ENCODE data around the gene RALB.
"Not testable (repeated sequence)": the region's sequence is repeated elsewhere in the genome, so short reads cannot be mapped to it uniquely, and the experiment has no call there.

Gene RALB

GRCh38 chr2:120317916-120318315 is 65.3 kb downstream of the RALB start:
- no peak for DNase-seq

DNA sequence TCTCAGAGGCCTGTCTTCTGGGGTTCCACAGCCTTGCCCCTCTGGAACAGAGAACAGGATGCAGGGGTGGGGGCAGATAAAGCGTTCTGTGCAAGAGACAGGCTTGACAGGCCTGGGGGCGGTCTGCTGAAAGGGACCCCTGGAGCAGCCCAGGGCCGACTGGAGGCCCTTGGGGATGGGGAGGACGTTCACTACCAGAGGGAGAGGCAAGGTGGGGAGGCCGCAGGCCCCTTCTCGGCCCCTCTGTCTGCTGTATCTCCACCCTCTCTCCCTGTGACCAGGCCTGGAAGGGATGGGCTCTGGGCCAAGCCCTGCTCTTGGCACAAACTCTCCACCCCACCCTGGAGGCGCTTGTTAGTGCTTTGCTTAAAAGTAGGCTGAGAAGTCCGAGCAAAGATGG is 66.0 kb downstream of the RALB start:
- no peak for DNase-seq

GRCh38 chr2:120319123-120319522 is 66.5 kb downstream of the RALB start:
- no peak for DNase-seq

DNA sequence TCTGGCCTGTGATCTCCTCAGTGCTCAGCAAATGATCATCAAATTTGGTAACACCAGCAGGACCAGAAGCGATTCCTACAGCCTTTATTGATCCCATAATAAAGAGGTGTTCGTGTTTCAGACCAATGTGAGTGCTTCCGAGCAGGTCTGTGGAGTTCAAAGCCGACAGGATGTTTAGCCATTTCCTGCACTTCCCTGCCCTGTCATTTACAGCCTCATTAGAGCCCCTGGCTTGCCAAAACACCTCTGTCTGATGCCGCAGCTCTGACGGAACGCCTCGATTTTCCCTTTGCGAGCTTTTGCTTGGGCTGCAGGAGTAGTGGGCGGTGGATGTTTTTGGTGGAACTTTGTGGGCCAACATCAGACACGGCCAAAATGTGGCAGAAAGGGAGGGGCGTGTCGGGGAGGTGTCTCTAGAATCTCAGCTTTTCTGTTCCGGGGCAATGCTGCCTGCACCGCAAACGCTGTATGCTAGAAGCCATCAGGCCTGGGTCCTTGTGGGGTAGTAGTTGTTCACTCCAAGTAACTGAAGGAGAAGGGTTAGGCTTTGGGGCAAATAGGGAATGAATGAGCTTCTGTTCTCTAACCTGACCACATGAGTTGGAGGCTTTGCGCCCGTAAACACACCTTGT is 67.2 kb downstream of the RALB start:
- DNase-seq = no peak

DNA sequence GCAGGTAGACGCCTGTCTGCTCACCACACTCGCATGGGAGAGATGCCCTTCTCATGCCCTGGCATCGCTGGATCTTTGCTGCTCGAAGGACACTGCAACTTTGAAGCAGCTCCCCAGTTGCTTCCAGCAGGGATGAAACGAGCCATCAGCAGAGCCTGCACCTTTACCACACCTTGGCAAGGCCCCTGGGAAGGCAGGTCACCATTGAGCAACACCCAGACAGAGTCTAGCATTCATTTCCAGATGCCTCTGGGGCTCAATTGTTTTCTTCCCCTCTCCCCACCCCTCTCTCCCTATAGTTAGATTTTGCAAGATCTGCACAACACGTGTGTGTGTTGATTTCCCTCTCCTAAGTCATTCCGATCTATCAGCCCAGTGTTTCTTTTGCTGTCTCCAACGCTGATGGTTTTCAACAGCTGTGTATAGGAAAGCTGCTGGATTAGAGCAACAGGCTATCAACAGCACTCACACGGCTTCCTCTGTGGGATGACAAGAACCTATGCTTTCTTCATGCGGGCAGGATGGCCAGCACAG is 67.7 kb downstream of the RALB start:
- DNase-seq = no peak

GRCh38 chr2:120320887-120321556 is 68.4 kb downstream of the RALB start:
- DNase-seq = not testable (repeated sequence)

- no peak for DNase-seq
Measured at GRCh38 chr2:120321721-120322284, 69.2 kb downstream of the RALB start.

GRCh38 chr2:120322329-120322728 is 69.7 kb downstream of the RALB start:
- DNase-seq = no peak

DNA sequence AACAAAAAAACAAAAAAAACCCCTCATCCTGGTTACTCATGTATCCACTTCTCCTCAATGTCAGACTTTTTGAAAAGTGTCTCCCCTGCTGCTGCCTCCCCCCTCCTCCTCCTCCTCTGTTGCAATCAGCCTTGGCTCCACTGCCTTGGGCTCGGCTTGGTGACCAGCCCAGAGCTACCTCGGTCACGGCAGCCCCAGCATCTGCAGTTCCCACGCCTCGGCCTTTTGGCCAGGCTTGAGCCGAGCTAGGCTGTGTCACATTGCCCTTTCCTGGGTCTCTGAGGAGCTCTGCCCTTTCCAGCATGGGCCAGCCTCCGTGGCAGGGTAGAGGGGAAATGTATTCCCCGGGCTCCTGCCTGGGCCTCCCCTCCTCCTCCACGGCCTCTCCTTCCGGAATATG is 70.6 kb downstream of the RALB start:
- DNase-seq = no peak

DNA sequence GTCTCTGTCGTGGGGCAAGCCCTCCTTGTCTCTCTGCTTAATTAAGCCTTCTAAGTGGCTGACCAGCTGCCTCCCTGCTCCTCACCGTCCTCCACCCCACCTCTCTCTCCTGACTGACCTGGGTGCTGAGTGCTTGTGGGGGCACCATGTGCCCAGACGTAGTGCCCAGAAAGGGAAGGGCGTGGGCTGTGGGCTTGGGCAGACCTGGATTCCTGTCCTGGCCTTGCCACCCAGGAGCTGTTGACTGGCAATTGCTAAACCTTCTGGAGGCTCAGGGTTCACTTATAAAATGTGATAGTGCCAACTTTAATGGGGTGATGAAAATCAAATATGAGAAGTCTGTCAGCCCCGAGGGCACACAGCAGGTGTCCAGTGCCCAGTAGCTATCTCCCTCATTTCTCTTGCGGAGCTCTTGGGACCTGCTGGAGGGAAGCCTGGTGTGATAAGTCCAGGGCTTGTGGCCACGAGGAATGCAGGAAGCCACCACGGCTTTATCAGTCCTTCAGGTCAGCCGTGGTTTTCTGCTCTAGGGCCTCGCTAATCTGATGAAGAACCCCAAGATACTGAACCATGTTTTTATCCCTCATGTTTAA is 71.3 kb downstream of the RALB start:
- no peak for DNase-seq

DNA sequence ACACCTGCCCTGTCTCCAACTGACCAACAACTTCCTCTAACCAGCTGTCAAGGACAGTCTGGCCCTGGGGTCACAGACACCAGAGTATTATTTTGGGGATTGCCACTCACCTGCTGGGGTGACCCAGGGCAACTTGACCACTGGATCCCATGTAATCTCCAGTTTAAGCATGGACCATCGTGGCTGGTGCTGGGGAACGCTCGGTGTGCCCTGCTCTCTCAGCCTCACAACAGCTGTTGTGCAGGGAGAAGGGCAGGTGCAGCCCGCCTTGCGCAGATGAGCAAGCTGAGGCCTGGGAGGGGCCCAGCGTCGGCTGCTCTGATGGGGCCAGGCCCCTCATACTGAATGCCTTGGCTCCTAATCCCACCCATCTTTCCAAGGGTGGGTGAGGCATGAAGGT is 72.3 kb downstream of the RALB start:
- DNase-seq = no peak

GRCh38 chr2:120326066-120326465 is 73.4 kb downstream of the RALB start:
- no peak for DNase-seq

DNA sequence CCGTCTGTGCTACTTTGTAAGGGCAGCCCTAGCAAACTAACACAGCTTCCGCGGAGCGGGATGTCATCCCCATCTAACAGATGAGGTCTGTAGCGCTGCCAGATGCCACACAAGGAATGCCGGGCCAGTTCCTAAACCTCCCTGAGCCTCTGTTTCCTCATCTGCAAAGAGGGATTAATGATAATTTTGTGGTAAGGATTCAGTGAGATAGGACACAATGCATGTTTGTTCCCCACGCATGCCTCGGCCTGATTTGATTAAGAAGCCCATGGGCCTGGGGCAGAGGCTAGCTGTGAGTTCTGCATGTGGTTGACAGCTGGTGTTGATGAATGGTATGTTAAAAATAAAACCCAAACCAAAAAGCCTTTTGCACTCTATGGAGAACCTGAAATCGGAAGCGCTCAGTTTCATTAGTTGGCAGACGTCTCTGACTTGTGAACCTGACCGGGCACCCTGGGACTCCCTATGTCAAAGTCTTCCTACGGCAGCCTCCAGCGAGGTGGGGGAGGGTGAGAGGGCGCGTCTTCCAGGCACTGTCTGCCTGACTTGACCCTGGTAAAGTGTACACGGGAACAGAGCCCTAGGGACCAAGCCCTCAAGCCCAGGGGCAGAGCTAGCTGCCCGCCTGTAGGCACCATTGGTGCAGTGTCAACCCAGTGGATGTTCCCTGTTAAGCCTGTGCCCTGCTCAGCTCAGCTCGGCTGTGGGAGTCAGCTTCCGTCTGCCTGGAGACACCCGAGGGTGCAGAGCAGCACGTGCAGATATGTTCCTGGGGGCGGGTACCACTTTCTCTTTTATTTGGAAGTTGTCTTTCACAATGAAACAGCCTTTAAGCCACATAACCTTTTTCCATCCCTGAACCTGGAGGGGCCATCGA is 78.5 kb downstream of the RALB start:
- no peak for DNase-seq

GRCh38 chr2:120331903-120332302 is 79.3 kb downstream of the RALB start:
- no peak for DNase-seq

DNA sequence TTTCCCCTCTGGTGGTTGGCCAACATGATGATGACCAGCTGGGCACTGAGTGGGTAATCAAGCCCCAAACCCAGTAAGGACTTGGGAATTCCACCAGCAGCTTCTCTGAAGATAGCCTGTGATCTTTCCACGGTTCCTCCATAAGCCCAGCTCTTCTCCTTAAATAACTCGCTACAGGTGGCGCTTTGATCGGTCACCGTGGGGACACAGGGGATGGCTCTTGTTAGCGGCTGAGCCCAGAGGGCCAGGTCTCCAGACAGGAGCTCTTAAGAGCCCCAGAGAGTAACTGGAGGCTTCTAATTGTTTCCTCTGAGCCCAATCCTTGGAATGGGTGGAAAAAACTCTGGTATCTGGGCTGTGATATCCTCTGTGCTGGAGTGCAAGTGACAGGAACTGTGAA is 79.7 kb downstream of the RALB start:
- no peak for DNase-seq

DNA sequence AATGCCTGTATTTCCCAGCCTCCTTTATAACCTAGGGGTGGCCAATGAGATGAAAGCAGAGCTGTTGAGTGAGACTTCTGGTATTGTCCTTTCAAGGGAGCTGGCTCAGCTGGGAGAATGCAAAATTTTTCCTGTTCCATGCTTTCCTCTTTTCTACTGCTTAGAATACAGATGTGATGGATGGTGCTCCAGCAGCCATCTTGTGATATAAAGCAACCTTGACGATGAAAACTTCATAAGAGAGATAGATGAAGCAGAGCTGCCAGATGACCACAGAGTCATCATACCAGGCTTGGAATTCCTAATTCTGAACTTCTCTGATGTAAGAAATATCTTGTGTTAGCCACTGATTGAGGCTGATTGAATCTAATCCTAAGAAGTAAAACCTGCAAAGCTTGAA is 81.4 kb downstream of the RALB start:
- no peak for DNase-seq

DNA sequence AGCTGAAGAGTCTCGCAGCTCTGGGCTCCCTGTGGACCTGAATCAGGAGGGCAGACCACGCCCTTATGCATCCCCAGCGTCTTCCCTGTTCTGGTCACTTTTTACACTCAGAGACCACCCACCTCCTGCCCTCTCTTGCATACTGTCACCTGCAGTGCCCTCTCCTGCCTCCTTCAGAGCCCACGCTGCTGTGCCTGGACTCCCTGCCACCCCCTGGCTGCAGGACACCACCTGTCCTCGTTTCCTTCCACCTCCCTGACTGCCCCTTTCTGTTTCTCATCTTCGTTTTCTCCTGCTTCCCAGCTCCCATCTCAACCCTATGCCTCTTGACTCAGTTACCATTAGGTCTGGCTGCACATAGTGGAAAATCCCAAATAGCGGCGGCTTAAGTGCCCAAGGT is 84.1 kb downstream of the RALB start:
- no peak for DNase-seq

DNA sequence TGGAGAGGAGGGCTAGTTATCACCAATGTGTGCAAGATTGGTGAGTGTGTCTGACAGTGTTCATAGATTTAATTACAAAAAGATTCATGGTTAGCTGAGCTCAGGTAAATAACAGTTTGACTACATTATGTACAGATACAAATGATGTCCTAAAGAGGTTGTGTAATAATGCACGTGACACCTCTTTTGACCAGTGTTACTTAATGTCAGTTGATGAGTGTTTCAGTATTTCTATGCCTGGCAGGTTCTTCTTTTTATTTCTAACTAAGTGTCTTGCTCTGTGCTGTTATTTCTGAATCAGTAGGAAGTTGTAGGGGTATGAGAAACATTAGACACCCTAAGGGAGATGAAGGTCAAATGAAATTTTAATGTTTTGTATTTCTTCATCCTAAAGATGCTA is 85.4 kb downstream of the RALB start:
- DNase-seq = no peak

DNA sequence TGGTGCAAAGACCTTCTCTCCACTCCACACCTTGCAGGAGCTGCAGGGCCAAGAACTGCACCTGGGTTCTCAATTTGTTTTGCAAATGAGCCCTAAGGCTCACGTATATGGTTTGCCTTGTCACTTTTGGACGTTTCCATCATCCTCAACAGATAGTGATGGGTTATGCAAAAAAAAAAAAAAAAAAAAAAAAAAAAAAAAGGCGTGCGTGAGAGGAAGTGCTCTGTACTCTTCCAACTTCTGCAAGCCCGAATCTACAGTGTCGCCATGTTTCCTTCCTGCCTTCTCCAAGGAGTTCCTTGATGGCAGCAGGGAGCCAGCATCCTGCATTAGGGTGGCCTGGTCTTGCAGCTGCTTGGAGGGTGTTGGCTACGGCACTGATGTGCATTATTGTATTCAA is 89.3 kb downstream of the RALB start:
- no peak for DNase-seq

- DNase-seq = no peak
Measured at GRCh38 chr2:120342446-120342845, 89.8 kb downstream of the RALB start.

DNA sequence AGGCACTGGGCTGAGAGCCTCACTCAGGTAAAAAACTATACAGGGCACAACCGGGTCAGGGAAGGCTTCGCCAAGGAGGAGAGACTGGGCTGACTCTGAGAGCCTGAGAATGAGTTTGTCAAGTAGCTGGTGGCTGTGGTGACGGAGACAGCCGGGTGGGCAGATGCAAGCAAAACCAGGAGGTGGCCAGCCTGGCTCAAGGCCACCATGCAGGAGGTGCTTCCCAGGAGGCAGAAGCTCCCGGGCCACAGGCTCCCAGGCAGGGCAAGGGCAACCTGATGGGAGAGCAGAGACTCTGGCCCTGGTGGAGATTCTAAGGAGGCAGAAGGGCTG is 90.4 kb downstream of the RALB start:
- no peak for DNase-seq

DNA sequence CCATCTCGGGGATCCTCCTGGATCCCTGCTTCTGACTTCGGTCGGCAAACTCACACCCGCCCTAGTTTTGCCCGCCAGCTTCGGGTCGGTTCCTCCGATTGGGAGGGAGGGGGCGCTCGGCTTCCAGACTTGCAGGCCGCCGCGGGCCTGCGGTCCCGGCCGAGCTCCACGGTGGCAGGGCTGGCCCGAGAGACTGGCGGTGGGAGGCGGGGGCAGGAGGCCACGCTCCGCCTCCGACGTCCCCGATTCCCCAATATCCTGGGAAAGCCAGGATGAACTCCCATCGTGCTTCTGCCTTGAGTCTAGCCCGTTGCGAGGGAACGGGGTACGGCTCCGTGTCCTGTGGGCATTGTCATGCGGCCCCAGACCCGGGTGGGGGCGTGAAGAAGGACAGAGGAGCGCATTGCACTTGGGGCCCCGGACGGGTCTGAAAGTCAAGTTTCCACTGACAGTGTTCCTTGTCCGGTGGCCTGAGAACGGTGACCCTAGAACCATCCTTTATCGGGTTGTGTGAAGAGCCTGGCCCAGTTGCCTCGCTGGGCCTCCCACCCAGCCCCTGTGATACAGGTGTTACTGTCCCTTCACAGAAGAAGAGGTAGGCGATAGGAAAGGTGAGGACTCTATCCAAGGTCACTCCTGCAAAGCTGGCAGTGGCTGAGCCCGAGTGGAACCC is 90.9 kb downstream of the RALB start:
- no peak for DNase-seq

Data from NCI-H2081 treated with DMSO at 0.1 percent for 48 hours (cell line).